NCI-H226 (cell line): ENCODE data around the gene ARL5B.
A peak's percentile ranks its signal among the peaks of the same experiment; 100 is the strongest.
"Not testable (repeated sequence)": the region's sequence is repeated elsewhere in the genome, so short reads cannot be mapped to it uniquely, and the experiment has no call there.

Experiments used
- DNase-seq: peaks from one replicate; pipeline ENCODE4 v3.0.0-alpha.2; 2015

Gene ARL5B

GRCh38 chr10:18659125-18659818 is at the start of gene ARL5B:
Gene ARL5B, plus strand, starts transcription at chr10:18659431. Its CDS starts 207 bp downstream, at chr10:18659638.
- DNase-seq = peak; percentile 96

GRCh38 chr10:18610517-18610916 is 48.7 kb upstream of the ARL5B start:
- DNase-seq = peak; percentile 57

GRCh38 chr10:18611168-18611567 is 48.1 kb upstream of the ARL5B start:
- DNase-seq = no peak

- DNase-seq = no peak
Measured at GRCh38 chr10:18615618-18616017, 43.6 kb upstream of the ARL5B start.

- no peak for DNase-seq
Measured at GRCh38 chr10:18616337-18616736, 42.9 kb upstream of the ARL5B start.

- DNase-seq = no peak
Measured at GRCh38 chr10:18619016-18619415, 40.2 kb upstream of the ARL5B start.

- DNase-seq = no peak
Measured at GRCh38 chr10:18620856-18621255, 38.4 kb upstream of the ARL5B start.

GRCh38 chr10:18623671-18624070 is 35.6 kb upstream of the ARL5B start:
- DNase-seq = not testable (repeated sequence)

- DNase-seq = no peak
Measured at GRCh38 chr10:18625886-18626285, 33.3 kb upstream of the ARL5B start.

- DNase-seq = peak; percentile 24
Measured at GRCh38 chr10:18627452-18628018, 31.7 kb upstream of the ARL5B start.

GRCh38 chr10:18632500-18632899 is 26.7 kb upstream of the ARL5B start:
- not testable (repeated sequence) for DNase-seq

- no peak for DNase-seq
Measured at GRCh38 chr10:18635995-18636394, 23.2 kb upstream of the ARL5B start.

GRCh38 chr10:18637400-18637799 is 21.8 kb upstream of the ARL5B start:
- DNase-seq = not testable (repeated sequence)

- not testable (repeated sequence) for DNase-seq
Measured at GRCh38 chr10:18639719-18640118, 19.5 kb upstream of the ARL5B start.

GRCh38 chr10:18647151-18647550 is 12.1 kb upstream of the ARL5B start:
- DNase-seq = no peak

GRCh38 chr10:18647945-18648344 is 11.3 kb upstream of the ARL5B start:
- DNase-seq = no peak

GRCh38 chr10:18649364-18649959 is 9.8 kb upstream of the ARL5B start:
- DNase-seq = no peak

- DNase-seq = no peak
Measured at GRCh38 chr10:18650404-18650997, 8.7 kb upstream of the ARL5B start.

- peak; percentile 77 for DNase-seq
Measured at GRCh38 chr10:18651324-18652007, 7.8 kb upstream of the ARL5B start, which contains the start of gene NSUN6. Gene NSUN6, minus strand, starts transcription at chr10:18651587. Its CDS starts 384 bp downstream, at chr10:18651203.

- no peak for DNase-seq
Measured at GRCh38 chr10:18653112-18653511, 6.1 kb upstream of the ARL5B start.

- no peak for DNase-seq
Measured at GRCh38 chr10:18656724-18657123, 2.5 kb upstream of the ARL5B start.

GRCh38 chr10:18658271-18659124 is 733 bp upstream of the ARL5B start:
- DNase-seq = no peak
